ENCODE data around the gene GLT1D1.
A peak's percentile ranks its signal among the peaks of the same experiment; 100 is the strongest.

GLT1D1 gene

GRCh38 chr12:128810182-128811127, 42.8 kb upstream of the GLT1D1 start:
- Histone ChIP-seq H3K4me2 (ENCODE audit: low read depth, low read length) (peak overlapping the region; percentile 86), H2AFZ (ENCODE audit: low read length) (no peak overlapping the region), H3K4me1 (ENCODE audit: low read length) (peaks cover 7% of the 10 kb centered on the region; the same call in 1 of the 2 replicates), H3K79me2 (ENCODE audit: low read length) (peaks cover 58% of the 10 kb centered on the region), H3K9me2 (replicated peaks; ENCODE audit: insufficient read depth, low read length) (no peaks in the 10 kb centered on the region), H3K9me3 (replicated peaks; ENCODE audit: insufficient read depth, low read length) (no peaks in the 10 kb centered on the region), H3K9ac (ENCODE audit: low read length) (peak overlapping the region; percentile 72), H4K20me1 (ENCODE audit: insufficient read depth, low read length) (no peaks in the 10 kb centered on the region), H3K27ac (ENCODE audit: low read length) (peak overlapping the region; percentile 94), H3F3A (ENCODE audit: insufficient read depth, low read length) (peaks cover 16% of the 10 kb centered on the region), H3K27me3 (replicated peaks; ENCODE audit: insufficient read depth, low read length) (no peaks in the 10 kb centered on the region), H3K4me3 (ENCODE audit: low read length) (peak overlapping the region; percentile 47), H3K36me3 (replicated peaks; ENCODE audit: insufficient read depth, low read length) (no peaks in the 10 kb centered on the region)
- DNase-seq = peak; percentile 86
- TF ChIP-seq EZH2 (optimal IDR thresholded peaks at IDR 0.05; ENCODE audit: low read depth, low read length) (no peak), CTCF (IDR thresholded peaks at IDR 0.05; ENCODE audit: low read length) (0 out of 2 replicates have a peak, but pooled peaks have one; percentile 3), EZH2phosphoT487 (IDR thresholded peaks at IDR 0.05; ENCODE audit: low read length) (no peak)

DNA sequence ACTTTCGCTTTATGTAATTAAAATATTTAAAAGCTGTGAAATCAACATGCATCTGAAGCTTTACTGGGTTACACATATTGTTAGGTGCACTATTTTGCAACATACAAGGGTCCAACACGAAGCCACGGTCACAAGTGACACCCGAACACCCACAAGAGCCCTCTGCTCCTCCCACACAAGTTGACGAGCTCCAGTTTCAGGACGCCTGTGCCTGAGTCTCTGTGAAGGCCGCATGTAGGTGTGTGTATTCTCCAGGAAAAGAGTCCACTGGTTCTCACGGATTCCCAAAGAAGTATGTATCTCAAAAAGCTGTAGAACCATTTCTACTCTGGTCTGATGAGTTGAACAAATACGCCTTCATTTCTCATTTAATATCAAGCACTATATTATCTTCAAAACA, 41.5 kb upstream of the GLT1D1 start:
- Histone ChIP-seq H3K79me2 (ENCODE audit: low read length) (peaks cover 71% of the 10 kb centered on the region), H2AFZ (ENCODE audit: low read length) (no peak overlapping the region), H4K20me1 (ENCODE audit: insufficient read depth, low read length) (no peaks in the 10 kb centered on the region), H3K4me3 (ENCODE audit: low read length) (no peak overlapping the region), H3K36me3 (replicated peaks; ENCODE audit: insufficient read depth, low read length) (no peaks in the 10 kb centered on the region), H3K4me1 (ENCODE audit: low read length) (peaks cover 7% of the 10 kb centered on the region; the same call in 1 of the 2 replicates), H3K9me3 (replicated peaks; ENCODE audit: insufficient read depth, low read length) (no peaks in the 10 kb centered on the region), H3K27me3 (replicated peaks; ENCODE audit: insufficient read depth, low read length) (no peaks in the 10 kb centered on the region), H3K27ac (ENCODE audit: low read length) (no peak overlapping the region), H3K4me2 (ENCODE audit: low read depth, low read length) (no peak overlapping the region), H3K9me2 (replicated peaks; ENCODE audit: insufficient read depth, low read length) (no peaks in the 10 kb centered on the region), H3F3A (ENCODE audit: insufficient read depth, low read length) (peaks cover 16% of the 10 kb centered on the region), H3K9ac (ENCODE audit: low read length) (no peak overlapping the region)
- no peak for DNase-seq
- TF ChIP-seq EZH2 (optimal IDR thresholded peaks at IDR 0.05; ENCODE audit: low read depth, low read length) = no peak
- TF ChIP-seq CTCF (IDR thresholded peaks at IDR 0.05; ENCODE audit: low read length) = no peak
- no peak for TF ChIP-seq EZH2phosphoT487 (IDR thresholded peaks at IDR 0.05; ENCODE audit: low read length)

DNA sequence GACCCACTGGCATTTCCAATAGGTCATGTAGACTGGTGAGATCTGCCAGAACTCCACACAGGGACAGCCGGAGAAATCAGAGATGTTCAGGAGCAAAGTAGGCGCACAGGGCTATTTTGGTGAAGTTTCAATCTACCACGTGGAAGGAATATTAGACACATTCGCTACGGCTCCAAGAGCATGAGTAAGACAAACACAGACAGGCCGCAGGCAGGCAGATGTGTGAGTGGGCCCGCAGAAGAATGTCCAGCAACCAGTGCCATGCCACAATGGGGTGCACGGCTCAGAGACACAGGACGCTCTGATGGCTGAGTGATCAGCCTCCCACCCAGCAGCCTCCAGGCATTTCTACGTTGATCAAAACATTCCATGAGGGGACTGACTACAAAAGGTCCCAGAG, 39.9 kb upstream of the GLT1D1 start:
- H3K27me3 ChIP-seq (replicated peaks; ENCODE audit: insufficient read depth, low read length) = no peaks in the 10 kb centered on the region
- TF ChIP-seq CTCF (IDR thresholded peaks at IDR 0.05; ENCODE audit: low read length) (no peak), EZH2 (optimal IDR thresholded peaks at IDR 0.05; ENCODE audit: low read depth, low read length) (no peak), EZH2phosphoT487 (IDR thresholded peaks at IDR 0.05; ENCODE audit: low read length) (no peak)
- no peaks in the 10 kb centered on the region for H3K36me3 ChIP-seq (replicated peaks; ENCODE audit: insufficient read depth, low read length)
- H4K20me1 ChIP-seq (ENCODE audit: insufficient read depth, low read length) = no peaks in the 10 kb centered on the region
- no peak overlapping the region for H3K9ac ChIP-seq (ENCODE audit: low read length)
- no peaks in the 10 kb centered on the region for H3K9me2 ChIP-seq (replicated peaks; ENCODE audit: insufficient read depth, low read length)
- H3K4me1 ChIP-seq (ENCODE audit: low read length) = peaks cover 7% of the 10 kb centered on the region; the same call in 1 of the 2 replicates
- H3K27ac ChIP-seq (ENCODE audit: low read length) = no peak overlapping the region
- DNase-seq = no peak
- no peak overlapping the region for H3K4me2 ChIP-seq (ENCODE audit: low read depth, low read length)
- peaks cover 81% of the 10 kb centered on the region for H3K79me2 ChIP-seq (ENCODE audit: low read length)
- no peaks in the 10 kb centered on the region for H3K9me3 ChIP-seq (replicated peaks; ENCODE audit: insufficient read depth, low read length)
- peaks cover 16% of the 10 kb centered on the region for H3F3A ChIP-seq (ENCODE audit: insufficient read depth, low read length)
- H2AFZ ChIP-seq (ENCODE audit: low read length) = no peak overlapping the region
- no peak overlapping the region for H3K4me3 ChIP-seq (ENCODE audit: low read length)

Data from MM.1S (cell line).